ENCODE data around the gene SOCS3. TPM values are rescaled to one million over a fixed set of nuclear protein-coding genes. Genes with fewer than 3 reads are reported as not detected.
"Not testable (repeated sequence)": the region's sequence is repeated elsewhere in the genome, so short reads cannot be mapped to it uniquely, and the experiment has no call there.

SOCS3 gene
- total RNA-seq, 1 donor from 2014 or later, result 66.1 TPM

DNA sequence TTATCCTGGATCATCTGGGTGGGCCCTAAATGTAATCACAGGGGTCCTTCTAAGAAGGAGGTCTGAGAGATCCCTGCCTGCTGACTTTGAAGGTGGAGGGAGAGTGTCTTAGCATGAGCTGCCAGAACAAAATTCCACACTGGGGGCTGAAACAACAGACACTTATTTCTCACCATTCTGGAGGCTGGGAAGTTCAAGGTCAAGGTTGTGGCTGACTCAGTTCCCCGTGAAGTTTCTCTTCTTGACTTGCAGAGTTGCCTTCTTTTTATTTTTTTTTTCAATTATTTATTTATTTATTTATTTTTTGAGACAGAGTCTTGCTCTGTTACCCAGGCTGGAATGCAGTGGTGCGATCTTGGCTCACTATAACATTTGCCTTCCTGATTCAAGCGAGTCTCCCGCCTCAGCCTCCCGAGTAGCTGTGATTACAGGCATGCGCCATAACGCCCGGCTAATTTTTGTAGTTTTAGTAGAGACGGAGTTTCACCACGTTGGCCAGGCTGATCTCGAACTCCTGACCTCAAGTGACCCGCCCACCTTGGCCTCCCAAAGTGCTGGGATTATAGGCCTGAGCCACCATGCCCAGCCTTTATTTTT is 50.1 kb downstream of the SOCS3 start:
- DNase-seq (ENCODE audit: low spot score), result not testable (repeated sequence)

DNA sequence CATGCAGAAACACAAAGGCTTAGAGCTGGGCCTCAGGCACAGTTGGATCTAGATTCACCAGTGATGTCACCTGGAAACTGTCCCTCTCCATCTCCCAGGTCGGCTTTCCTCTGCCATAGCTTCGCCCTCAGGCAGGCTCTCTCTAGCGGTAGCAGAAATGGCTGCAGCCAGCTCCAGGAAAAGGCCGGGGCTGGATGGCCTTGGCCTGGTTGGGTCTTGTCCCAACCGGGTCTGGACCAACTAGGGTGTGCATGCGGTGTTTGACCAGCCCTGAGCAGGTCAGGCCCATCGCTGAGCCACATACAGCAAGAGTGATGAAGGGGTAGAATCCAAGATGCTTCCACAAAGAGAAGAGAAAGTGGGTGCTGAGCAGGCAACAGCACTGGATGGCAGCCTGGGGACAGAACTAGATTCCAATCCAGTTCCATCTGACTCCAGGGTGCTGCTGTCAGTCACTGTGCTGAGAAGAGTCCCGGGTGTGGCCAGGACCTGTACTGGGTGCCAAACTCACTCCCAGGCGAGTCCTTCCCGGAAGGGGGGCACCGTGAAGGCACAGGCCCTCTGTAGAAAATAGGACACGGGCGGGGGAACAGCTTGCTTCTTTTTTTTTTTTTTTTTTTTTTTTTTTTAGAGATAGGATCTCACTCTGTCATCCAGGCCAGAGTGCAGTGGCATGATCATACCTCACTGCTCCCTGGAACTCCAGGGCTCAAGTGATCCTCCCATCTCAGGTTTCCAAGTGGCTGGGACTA is 51.8 kb downstream of the SOCS3 start:
- no peak for DNase-seq (ENCODE audit: low spot score)

DNA sequence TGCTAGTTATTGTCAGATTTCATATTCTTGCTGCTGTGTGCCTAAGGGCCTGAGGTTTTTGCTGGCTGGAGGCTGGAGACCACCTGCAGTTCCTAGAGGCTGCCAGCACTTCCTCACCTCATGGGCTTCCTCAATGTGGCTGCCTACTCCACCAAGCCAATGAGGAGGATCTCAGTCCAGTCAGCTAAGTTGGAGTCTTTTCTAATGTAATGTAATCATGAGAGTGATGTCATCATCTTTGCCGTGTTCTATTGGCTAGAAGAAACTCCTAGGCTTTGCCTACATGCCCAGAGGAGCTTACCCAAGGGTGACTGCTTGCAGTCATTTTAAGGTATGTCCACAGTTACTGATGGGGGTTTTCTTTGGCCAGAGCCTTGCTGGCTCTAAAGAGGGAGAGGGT is 53.0 kb downstream of the SOCS3 start:
- DNase-seq (ENCODE audit: low spot score), result no peak

Other genes with a start within 250 kb of the SOCS3 start
- 151 TPM for gene TMC6, start 231.3 kb downstream of the SOCS3 start, total RNA-seq
- gene TMC8, start 229.3 kb downstream of the SOCS3 start, total RNA-seq, result 18.2 TPM
- gene C17orf99, start 213.7 kb downstream of the SOCS3 start, total RNA-seq, result 0.21 TPM
- gene SYNGR2, start 191.5 kb downstream of the SOCS3 start, total RNA-seq, result 119 TPM
- gene TK1, start 173.0 kb downstream of the SOCS3 start, total RNA-seq, result 1.2 TPM
- 48.5 TPM for gene AFMID, start 172.7 kb downstream of the SOCS3 start, total RNA-seq
- gene BIRC5, start 145.8 kb downstream of the SOCS3 start, total RNA-seq, result 2.0 TPM
- gene TMEM235, start 128.4 kb downstream of the SOCS3 start, total RNA-seq, result not detected
- gene PGS1, start 18.6 kb upstream of the SOCS3 start, total RNA-seq, result 73.2 TPM
- gene DNAH17, start 217.3 kb upstream of the SOCS3 start, total RNA-seq, result not detected